ENCODE measurements around the gene SLC43A3. TPM values are rescaled to one million over a fixed set of nuclear protein-coding genes. Genes with fewer than 3 reads are reported as not detected.

SLC43A3 gene
- total RNA-seq, 2 donors from 2014 or later, result 31.7 to 61.3 TPM

GRCh38 chr11:57374966-57375365 lies 52.0 kb downstream of the SLC43A3 start:
- Histone ChIP-seq H3K9me3 (no peaks in the 10 kb centered on the region), H3K27me3 (no peaks in the 10 kb centered on the region), H3K27ac (no peak overlapping the region), H3K4me1 (peaks cover 0 to 5% of the 10 kb centered on the region in 2 donors), H3K36me3 (no peaks in the 10 kb centered on the region), H3K4me3 (no peak overlapping the region)
- no peak for TF ChIP-seq CTCF (IDR thresholded peaks at IDR 0.05)
- DNase-seq (ENCODE audit: low spot score), result no peak

- TF ChIP-seq CTCF (IDR thresholded peaks at IDR 0.05), result no peak
- Histone ChIP-seq H3K27me3 (no peaks in the 10 kb centered on the region), H3K36me3 (no peaks in the 10 kb centered on the region), H3K27ac (no peak overlapping the region), H3K4me1 (peaks cover 0 to 5% of the 10 kb centered on the region in 2 donors), H3K9me3 (no peaks in the 10 kb centered on the region), H3K4me3 (no peak overlapping the region)
- no peak for DNase-seq (ENCODE audit: low spot score)
Observed at GRCh38 chr11:57373146-57373545, 53.8 kb downstream of the SLC43A3 start.

- no peak for TF ChIP-seq CTCF (IDR thresholded peaks at IDR 0.05)
- Histone ChIP-seq H3K27me3 (no peaks in the 10 kb centered on the region), H3K9me3 (no peaks in the 10 kb centered on the region), H3K27ac (no peak overlapping the region), H3K4me1 (peaks cover 0 to 5% of the 10 kb centered on the region in 2 donors), H3K36me3 (no peaks in the 10 kb centered on the region), H3K4me3 (no peak overlapping the region)
- DNase-seq (ENCODE audit: low spot score), result no peak
Observed at GRCh38 chr11:57370941-57371340, 56.0 kb downstream of the SLC43A3 start.

- H3K9me3 ChIP-seq, result no peaks in the 10 kb centered on the region
- peaks cover 0 to 5% of the 10 kb centered on the region in 2 donors for H3K4me1 ChIP-seq
- H3K27me3 ChIP-seq, result no peaks in the 10 kb centered on the region
- TF ChIP-seq CTCF (IDR thresholded peaks at IDR 0.05), result no peak
- no peaks in the 10 kb centered on the region for H3K36me3 ChIP-seq
- no peak for DNase-seq (ENCODE audit: low spot score)
- no peak overlapping the region for H3K27ac ChIP-seq
- no peak overlapping the region for H3K4me3 ChIP-seq
Observed at GRCh38 chr11:57370251-57370650, 56.7 kb downstream of the SLC43A3 start.

- Histone ChIP-seq H3K36me3 (no peaks in the 10 kb centered on the region), H3K9me3 (no peaks in the 10 kb centered on the region), H3K4me1 (peaks cover 0 to 5% of the 10 kb centered on the region in 2 donors), H3K4me3 (no peak overlapping the region), H3K27me3 (no peaks in the 10 kb centered on the region), H3K27ac (no peak overlapping the region)
- no peak for DNase-seq (ENCODE audit: low spot score)
- no peak for TF ChIP-seq CTCF (IDR thresholded peaks at IDR 0.05)
Observed at GRCh38 chr11:57368845-57369232, 58.1 kb downstream of the SLC43A3 start.

GRCh38 chr11:57368106-57368844 lies 58.6 kb downstream of the SLC43A3 start:
- DNase-seq (ENCODE audit: low spot score), result no peak
- H3K9me3 ChIP-seq, result no peaks in the 10 kb centered on the region
- no peak for TF ChIP-seq CTCF (IDR thresholded peaks at IDR 0.05)

More at GRCh38 chr11:57368106-57368844, 58.6 kb downstream of the SLC43A3 start:
- Histone ChIP-seq H3K27ac (no peak overlapping the region), H3K4me3 (no peak overlapping the region), H3K36me3 (no peaks in the 10 kb centered on the region), H3K4me1 (peaks cover 0 to 5% of the 10 kb centered on the region in 2 donors), H3K27me3 (no peaks in the 10 kb centered on the region)
